ENCODE results near the gene TOX2. TPM values are rescaled to one million over a fixed set of nuclear protein-coding genes. Genes with fewer than 3 reads are reported as not detected.

TOX2 gene
- total RNA-seq, 2 experiments from 2014 or later, result 3.3 to 3.9 TPM

DNA sequence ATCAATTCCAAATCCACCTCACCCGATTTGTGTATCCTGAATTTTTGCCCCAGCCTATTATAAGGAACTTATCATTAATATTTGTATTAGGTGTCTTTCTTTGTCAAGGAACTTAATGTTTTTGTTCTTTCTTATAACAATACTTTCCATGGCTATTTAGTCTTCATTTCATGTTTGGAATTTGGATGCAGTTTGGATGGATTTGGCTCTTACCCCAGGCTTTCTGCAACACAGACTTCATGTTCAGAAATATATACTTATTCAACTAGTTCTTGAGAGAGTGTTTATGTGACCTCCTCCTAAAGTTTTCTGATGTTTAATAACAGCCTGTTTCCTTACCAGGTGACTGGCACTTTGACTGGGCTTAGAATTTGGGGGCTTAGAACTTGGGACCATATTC is 35.9 kb upstream of the TOX2 start:
- Histone ChIP-seq H3K27me3 (ENCODE audit: control insufficient read depth in 1 of 2, insufficient read depth in 2 of 2, low read length in 2 of 2) (no peaks in the 10 kb centered on the region), H3K27ac (ENCODE audit: low read depth in 1 of 2, low read length in 2 of 2) (no peak overlapping the region), H3K36me3 (ENCODE audit: insufficient read depth, low read length) (no peaks in the 10 kb centered on the region), H3K9me3 (ENCODE audit: control insufficient read depth in 1 of 2, insufficient read depth in 1 of 2, low read length in 2 of 2) (peaks cover 0 to 6% of the 10 kb centered on the region in 2 experiments), H3K4me3 (ENCODE audit: low read length) (no peak overlapping the region), H3K4me1 (ENCODE audit: insufficient read depth, low read length) (no peaks in the 10 kb centered on the region)
- DNase-seq (no peak), ATAC-seq (ENCODE audit: poor library complexity) (no peak)
- TF ChIP-seq, protein P1, sequence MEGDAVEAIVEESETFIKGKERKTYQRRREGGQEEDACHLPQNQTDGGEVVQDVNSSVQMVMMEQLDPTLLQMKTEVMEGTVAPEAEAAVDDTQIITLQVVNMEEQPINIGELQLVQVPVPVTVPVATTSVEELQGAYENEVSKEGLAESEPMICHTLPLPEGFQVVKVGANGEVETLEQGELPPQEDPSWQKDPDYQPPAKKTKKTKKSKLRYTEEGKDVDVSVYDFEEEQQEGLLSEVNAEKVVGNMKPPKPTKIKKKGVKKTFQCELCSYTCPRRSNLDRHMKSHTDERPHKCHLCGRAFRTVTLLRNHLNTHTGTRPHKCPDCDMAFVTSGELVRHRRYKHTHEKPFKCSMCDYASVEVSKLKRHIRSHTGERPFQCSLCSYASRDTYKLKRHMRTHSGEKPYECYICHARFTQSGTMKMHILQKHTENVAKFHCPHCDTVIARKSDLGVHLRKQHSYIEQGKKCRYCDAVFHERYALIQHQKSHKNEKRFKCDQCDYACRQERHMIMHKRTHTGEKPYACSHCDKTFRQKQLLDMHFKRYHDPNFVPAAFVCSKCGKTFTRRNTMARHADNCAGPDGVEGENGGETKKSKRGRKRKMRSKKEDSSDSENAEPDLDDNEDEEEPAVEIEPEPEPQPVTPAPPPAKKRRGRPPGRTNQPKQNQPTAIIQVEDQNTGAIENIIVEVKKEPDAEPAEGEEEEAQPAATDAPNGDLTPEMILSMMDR (IDR thresholded peaks at IDR 0.05), result no peak
- no peaks in the 10 kb centered on the region for H3K36me3 Mint-ChIP-seq (ENCODE audit: low read depth)
- H3K4me3 Mint-ChIP-seq, result no peak overlapping the region
- H3K4me1 Mint-ChIP-seq (ENCODE audit: low read depth), result no peaks in the 10 kb centered on the region
- intact Hi-C loops (cut with DNase I, micrococcal nuclease), result no loop called here
- CTCF ChIA-PET, result no interaction called here
- H3K27ac Mint-ChIP-seq, result no peak overlapping the region
- POLR2A ChIA-PET, result no interaction called here
- no peaks in the 10 kb centered on the region for H3K9me3 Mint-ChIP-seq
- H3K27me3 Mint-ChIP-seq, result no peaks in the 10 kb centered on the region

DNA sequence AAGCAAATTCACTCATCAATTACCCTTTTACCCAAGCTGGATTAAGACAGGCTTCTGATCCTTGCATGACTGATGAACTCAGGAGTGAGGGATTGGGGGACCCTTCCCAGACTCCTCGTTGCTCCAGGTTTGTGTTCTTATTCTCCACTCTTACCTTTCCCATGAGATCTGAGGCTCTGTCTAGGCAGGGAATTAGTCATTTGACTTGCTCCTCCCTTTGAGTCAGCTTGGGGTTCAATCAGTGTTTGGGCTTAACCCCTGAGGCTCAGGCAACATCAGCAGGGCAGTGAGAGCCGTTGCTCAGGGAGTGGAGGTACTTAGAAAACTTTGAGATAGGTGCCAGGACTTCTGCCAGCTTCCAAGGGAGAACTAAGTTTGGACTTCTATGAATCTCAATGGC is 20.7 kb upstream of the TOX2 start:
- peaks cover 14 to 15% of the 10 kb centered on the region in 2 experiments for H3K9me3 ChIP-seq (ENCODE audit: control insufficient read depth in 1 of 2, insufficient read depth in 1 of 2, low read length in 2 of 2)
- ATAC-seq (ENCODE audit: poor library complexity) (no peak), DNase-seq (no peak)
- Mint-ChIP-seq H3K27ac (no peak overlapping the region), H3K9me3 (peaks cover 18% of the 10 kb centered on the region), H3K4me1 (ENCODE audit: low read depth) (no peaks in the 10 kb centered on the region), H3K36me3 (ENCODE audit: low read depth) (no peaks in the 10 kb centered on the region), H3K4me3 (no peak overlapping the region), H3K27me3 (peaks cover 5% of the 10 kb centered on the region)
- ChIA-PET POLR2A (no interaction called here), CTCF (no interaction called here)
- no peaks in the 10 kb centered on the region for H3K36me3 ChIP-seq (ENCODE audit: insufficient read depth, low read length)
- intact Hi-C loops (cut with DNase I, micrococcal nuclease), result no loop called here
- TF ChIP-seq, protein P1 (IDR thresholded peaks at IDR 0.05), result no peak
- no peaks in the 10 kb centered on the region for H3K27me3 ChIP-seq (ENCODE audit: control insufficient read depth in 1 of 2, insufficient read depth in 2 of 2, low read length in 2 of 2)
- H3K4me1 ChIP-seq (ENCODE audit: insufficient read depth, low read length), result no peaks in the 10 kb centered on the region
- no peak overlapping the region for H3K4me3 ChIP-seq (ENCODE audit: low read length)
- H3K27ac ChIP-seq (ENCODE audit: low read depth in 1 of 2, low read length in 2 of 2), result no peak overlapping the region

DNA sequence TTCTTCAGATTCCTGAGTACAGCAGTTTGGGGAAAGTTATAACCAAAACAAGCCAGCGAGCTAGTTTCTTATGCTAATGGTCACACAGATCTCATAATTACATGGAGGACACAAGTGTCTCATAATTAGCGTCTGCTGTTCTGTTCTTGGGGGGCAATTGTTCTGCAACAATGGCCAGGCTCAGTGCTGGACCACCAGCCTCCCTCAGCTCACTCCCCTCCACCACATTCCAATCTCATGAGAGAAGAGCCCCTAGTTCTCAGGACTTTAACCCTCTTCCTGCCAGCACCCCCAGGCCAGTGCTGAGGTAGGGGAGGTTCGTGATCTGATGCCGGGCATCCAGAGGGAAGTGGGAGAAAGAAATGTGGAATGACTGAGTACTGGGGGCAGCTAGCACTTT is 20.2 kb upstream of the TOX2 start:
- TF ChIP-seq, protein P1 (IDR thresholded peaks at IDR 0.05), result no peak
- no peaks in the 10 kb centered on the region for H3K4me1 Mint-ChIP-seq (ENCODE audit: low read depth)

More for the DNA sequence above, 20.2 kb upstream of the TOX2 start:
- POLR2A ChIA-PET, result no interaction called here
- peaks cover 5% of the 10 kb centered on the region for H3K27me3 Mint-ChIP-seq
- H3K4me3 Mint-ChIP-seq, result no peak overlapping the region
- DNase-seq (no peak), ATAC-seq (ENCODE audit: poor library complexity) (no peak)
- H3K36me3 ChIP-seq (ENCODE audit: insufficient read depth, low read length), result no peaks in the 10 kb centered on the region
- H3K27ac Mint-ChIP-seq, result no peak overlapping the region
- H3K36me3 Mint-ChIP-seq (ENCODE audit: low read depth), result no peaks in the 10 kb centered on the region
- H3K27ac ChIP-seq (ENCODE audit: low read depth in 1 of 2, low read length in 2 of 2), result no peak overlapping the region
- H3K4me1 ChIP-seq (ENCODE audit: insufficient read depth, low read length), result no peaks in the 10 kb centered on the region
- H3K27me3 ChIP-seq (ENCODE audit: control insufficient read depth in 1 of 2, insufficient read depth in 2 of 2, low read length in 2 of 2), result no peaks in the 10 kb centered on the region
- CTCF ChIA-PET, result no interaction called here
- no peak overlapping the region for H3K4me3 ChIP-seq (ENCODE audit: low read length)
- peaks cover 14% of the 10 kb centered on the region in 2 experiments for H3K9me3 ChIP-seq (ENCODE audit: control insufficient read depth in 1 of 2, insufficient read depth in 1 of 2, low read length in 2 of 2)
- intact Hi-C loops (cut with DNase I, micrococcal nuclease), result no loop called here
- peaks cover 18% of the 10 kb centered on the region for H3K9me3 Mint-ChIP-seq
